Measurements from ENCODE around the gene PLCD3.

PLCD3 gene

DNA sequence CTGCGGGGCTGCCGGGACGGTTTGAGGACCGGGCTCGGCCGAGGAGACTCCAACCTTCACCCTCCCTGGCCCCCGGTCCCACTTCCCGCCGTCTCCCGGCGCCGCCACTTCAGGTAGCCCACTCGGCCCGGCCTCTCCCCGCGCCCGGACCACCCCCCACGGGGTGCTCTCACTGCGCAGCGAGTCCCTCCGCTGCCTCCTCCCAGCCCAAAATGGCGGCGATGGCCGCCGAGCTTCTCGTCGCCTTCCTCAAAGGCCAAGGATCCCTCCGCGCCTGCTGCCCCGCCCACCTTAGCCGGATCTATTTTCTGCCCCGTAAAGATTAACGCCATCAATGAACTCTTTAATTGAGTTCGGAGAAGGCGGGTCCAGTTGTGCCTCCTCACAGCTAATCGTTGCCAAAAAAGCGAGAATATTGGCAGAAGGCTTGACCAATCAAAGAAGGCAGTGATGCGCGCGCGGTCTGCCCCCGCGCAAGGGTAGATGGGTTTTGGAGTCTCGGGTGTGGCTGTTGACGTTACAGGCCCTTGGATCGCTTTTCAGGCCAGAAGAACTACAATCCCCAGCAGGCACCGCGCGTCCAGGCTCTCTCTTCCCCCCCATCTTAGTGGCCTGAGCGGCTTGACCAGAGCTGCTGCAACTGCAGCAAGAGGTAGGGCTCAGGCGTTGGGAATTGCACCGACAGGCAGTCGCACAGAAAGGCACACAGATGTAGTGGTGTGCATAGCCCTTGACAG is 29.1 kb upstream of the PLCD3 start, which contains the start of gene HEXIM2:
TSS of gene HEXIM2 (plus strand) at position 588 of the 737 bp plus-strand sequence. CDS start 919 bp downstream, outside the sequence.
- ChIA-PET POLR2A (interaction anchor here (0.5 to 7.0 kb wide), 11 partner anchors 11 to 449 kb away, joined by 3 to 332 read pairs (median 4); partner anchors contain the start of genes ACBD4 and HEXIM1), CTCF (interaction anchor here (1.0 to 7.6 kb wide), 9 partner anchors 10 to 116 kb away, joined by 3 to 131 read pairs (median 6); partner anchors contain the start of genes ACBD4 and HEXIM1)
- TF ChIP-seq CTCF (IDR thresholded peaks at IDR 0.05; ENCODE audit: control extremely low read depth, extremely low read depth, low read depth, missing control alignments) = no peak
- peak; percentile 97 for DNase-seq (ENCODE audit: extremely low spot score)

GRCh38 chr17:45160447-45161287 is 28.4 kb upstream of the PLCD3 start:
- DNase-seq (ENCODE audit: extremely low spot score) = no peak
- ChIA-PET POLR2A (interaction anchor here (0.5 to 7.0 kb wide), 9 partner anchors 11 to 449 kb away, joined by 3 to 332 read pairs (median 4); partner anchors contain the start of genes ACBD4 and HEXIM1), CTCF (interaction anchor here (1.0 to 7.6 kb wide), 8 partner anchors 10 to 117 kb away, joined by 3 to 131 read pairs (median 10); partner anchors contain the start of genes ACBD4 and HEXIM1)
- TF ChIP-seq CTCF (IDR thresholded peaks at IDR 0.05; ENCODE audit: control extremely low read depth, extremely low read depth, low read depth, missing control alignments) = peak; percentile 23

- ChIA-PET CTCF (interaction anchor here (1.0 to 11.1 kb wide), 3 partner anchors 21 to 79 kb away, joined by 3 to 190 read pairs (median 100); partner anchors contain the start of genes ACBD4 and PLCD3), POLR2A (no interaction called here)
- TF ChIP-seq CTCF (IDR thresholded peaks at IDR 0.05; ENCODE audit: control extremely low read depth, extremely low read depth, low read depth, missing control alignments) = no peak
- DNase-seq (ENCODE audit: extremely low spot score) = no peak
Observed at GRCh38 chr17:45156242-45156641, 23.9 kb upstream of the PLCD3 start.

DNA sequence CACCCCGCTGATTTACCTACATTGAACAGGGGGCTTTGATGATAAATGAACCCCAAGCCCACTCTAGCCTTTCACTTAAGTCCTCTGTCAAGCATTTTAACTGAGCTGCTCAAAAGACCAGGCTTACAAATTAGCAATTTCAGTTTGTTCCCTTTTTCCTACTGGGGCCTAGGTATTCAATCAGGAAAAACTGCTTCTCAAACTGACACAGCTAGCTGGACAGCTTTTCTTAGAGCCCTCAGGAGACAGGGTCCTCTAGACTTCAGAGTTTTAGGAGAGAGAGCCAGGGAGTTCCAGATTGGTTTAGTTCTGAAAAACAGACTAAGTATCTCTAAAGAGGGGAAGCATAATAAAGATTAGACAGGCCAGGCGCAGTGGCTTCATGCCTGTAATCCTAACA is 23.2 kb upstream of the PLCD3 start:
- CTCF ChIA-PET = interaction anchor here (1.0 to 11.1 kb wide), 5 partner anchors 18 to 79 kb away, joined by 3 to 190 read pairs (median 3); partner anchors contain the start of genes ACBD4 and PLCD3
- no peak for TF ChIP-seq CTCF (IDR thresholded peaks at IDR 0.05; ENCODE audit: control extremely low read depth, extremely low read depth, low read depth, missing control alignments)
- POLR2A ChIA-PET = interaction anchor here (0.6 to 0.7 kb wide), 4 partner anchors 41 to 1309 kb away, joined by 3 to 10 read pairs (median 4); partner anchors contain the start of gene CD300LG
- no peak for DNase-seq (ENCODE audit: extremely low spot score)

DNA sequence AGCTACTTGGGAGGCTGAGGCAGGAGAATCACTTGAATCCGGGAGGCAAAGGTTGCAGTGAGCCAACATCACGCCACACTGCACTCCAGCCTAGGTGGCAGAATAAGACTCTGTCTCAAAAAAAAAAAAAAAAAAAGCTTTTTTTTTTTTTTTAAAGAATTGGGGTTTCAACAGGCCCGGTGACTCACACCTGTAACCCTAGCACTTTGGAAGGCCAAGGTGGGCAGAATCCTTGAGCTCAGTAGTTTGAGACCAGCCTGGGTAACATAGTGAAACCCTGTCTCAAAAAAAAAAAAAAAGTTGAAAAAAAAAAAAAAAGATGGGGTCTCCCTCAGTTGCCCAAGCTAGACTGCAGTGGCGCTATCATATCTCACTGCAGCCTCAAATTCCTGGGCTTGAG is 22.7 kb upstream of the PLCD3 start:
- CTCF ChIA-PET = interaction anchor here (1.0 to 11.1 kb wide), 5 partner anchors 18 to 80 kb away, joined by 3 to 190 read pairs (median 3); partner anchors contain the start of genes ACBD4 and PLCD3
- TF ChIP-seq CTCF (IDR thresholded peaks at IDR 0.05; ENCODE audit: control extremely low read depth, extremely low read depth, low read depth, missing control alignments) = no peak
- DNase-seq (ENCODE audit: extremely low spot score) = no peak
- POLR2A ChIA-PET = interaction anchor here (0.6 to 0.7 kb wide), 9 partner anchors 9 to 1308 kb away, joined by 3 to 10 read pairs (median 4); partner anchors contain the start of genes ACBD4, CD300LG and NMT1

All from GM10248 (cell line).